GM23338 (cell line): ENCODE data around the gene SLC25A25. TPM values are rescaled to one million over a fixed set of nuclear protein-coding genes. Genes with fewer than 3 reads are reported as not detected.

Source experiments
- ATAC-seq: fragments of 200-7000 bp; cut with Tn5 transposase; 3 replicates; pipeline ENCODE4 v1.9.1; 2020
- DNase-seq: peaks from one replicate; pipeline ENCODE4 v3.0.0-alpha.2; 2015; ENCODE audit warnings: low spot score
- H2AFZ ChIP-seq: fragments of 200-600 bp; sonication (generic); 2 replicates; pipeline ENCODE4 v1.8.0; 2016; ENCODE audit warnings: antibody characterized with exemption, mild to moderate bottlenecking, moderate library complexity
- H3F3A ChIP-seq: fragments of 200-600 bp; sonication (generic); replicated peaks from 2 replicates; pipeline ENCODE4 v1.8.0; 2017; ENCODE audit warnings: antibody characterized with exemption, mixed run types, low read depth
- H3K27ac ChIP-seq: fragments of 200-600 bp; sonication (generic); 2 replicates; pipeline ENCODE4 v1.6.1; 2016; ENCODE audit warnings: low read depth
- H3K27me3 ChIP-seq: fragments of 200-600 bp; sonication (generic); 2 replicates; pipeline ENCODE4 v1.8.0; 2016; ENCODE audit warnings: mild to moderate bottlenecking, mixed run types, moderate library complexity; ENCODE audit not compliant: insufficient read depth
- H3K36me3 ChIP-seq: fragments of 200-600 bp; sonication (generic); 2 replicates; pipeline ENCODE4 v1.8.0; 2016; ENCODE audit warnings: mild to moderate bottlenecking; ENCODE audit not compliant: insufficient read depth
- H3K4me1 ChIP-seq: fragments of 200-600 bp; sonication (generic); 2 replicates; pipeline ENCODE4 v1.8.0; 2016; ENCODE audit warnings: mild to moderate bottlenecking, moderate library complexity; ENCODE audit not compliant: insufficient read depth
- H3K4me2 ChIP-seq: fragments of 200-600 bp; sonication (generic); 2 replicates; pipeline ENCODE4 v1.7.1; 2017; ENCODE audit warnings: mixed run types
- H3K4me3 ChIP-seq: fragments of 200-600 bp; sonication (generic); 2 replicates; pipeline ENCODE4 v1.6.1; 2016; ENCODE audit warnings: mixed run types
- H3K79me2 ChIP-seq: fragments of 200-600 bp; sonication (generic); replicated peaks from 2 replicates; pipeline ENCODE4 v1.8.0; 2017; ENCODE audit warnings: mild to moderate bottlenecking; ENCODE audit not compliant: insufficient read depth
- H3K9me2 ChIP-seq: fragments of 200-600 bp; sonication (generic); 2 replicates; pipeline ENCODE4 v1.8.0; 2017; ENCODE audit not compliant: insufficient read depth
- H4K20me1 ChIP-seq: fragments of 200-600 bp; sonication (generic); replicated peaks from 2 replicates; pipeline ENCODE4 v1.8.0; 2017; ENCODE audit warnings: mild to moderate bottlenecking; ENCODE audit not compliant: insufficient read depth
- H3K27ac Mint-ChIP-seq: 2 replicates; pipeline ENCODE4 v1.8.0; 2020; ENCODE audit warnings: inconsistent platforms, mild to moderate bottlenecking, moderate library complexity, mixed read lengths
- H3K27me3 Mint-ChIP-seq: 3 replicates; pipeline ENCODE4 v1.8.0; 2022; ENCODE audit warnings: low read depth, mild to moderate bottlenecking, moderate library complexity, mixed read lengths, inconsistent platforms; ENCODE audit not compliant: insufficient read depth, poor library complexity
- H3K36me3 Mint-ChIP-seq: 3 replicates; pipeline ENCODE4 v1.8.0; 2021; ENCODE audit warnings: low read depth, mild to moderate bottlenecking, inconsistent platforms, moderate library complexity, mixed read lengths
- H3K4me1 Mint-ChIP-seq: 3 replicates; pipeline ENCODE4 v1.8.0; 2020; ENCODE audit warnings: mild to moderate bottlenecking, inconsistent platforms, mixed read lengths
- H3K4me3 Mint-ChIP-seq: 3 replicates; pipeline ENCODE4 v1.8.0; 2021; ENCODE audit warnings: moderate library complexity, mild to moderate bottlenecking, inconsistent platforms, mixed read lengths
- H3K9me3 Mint-ChIP-seq: 3 replicates; pipeline ENCODE4 v1.8.0; 2020; ENCODE audit warnings: moderate library complexity, mild to moderate bottlenecking, inconsistent platforms, mixed read lengths
- EZH2phosphoT487 ChIP-seq: fragments of 200-600 bp; sonication (generic); IDR thresholded peaks from one replicate; pipeline ENCODE4 v1.8.1; 2018; ENCODE audit warnings: antibody characterized with exemption; ENCODE audit not compliant: unreplicated experiment
- JUNB ChIP-seq: IDR thresholded peaks from one replicate; pipeline ENCODE4 v1.6.1; 2016; ENCODE audit warnings: antibody characterized with exemption; ENCODE audit not compliant: unreplicated experiment
- NANOG ChIP-seq: IDR thresholded peaks from 2 replicates; pipeline ENCODE4 v1.6.1; 2016; ENCODE audit warnings: antibody characterized with exemption, borderline replicate concordance
- POLR2AphosphoS5 ChIP-seq: IDR thresholded peaks from 2 replicates; pipeline ENCODE4 v1.6.1; 2016; ENCODE audit warnings: antibody characterized with exemption, low read depth
- STAT1 ChIP-seq: IDR thresholded peaks from one replicate; pipeline ENCODE4 v1.6.1; 2016; ENCODE audit warnings: antibody characterized with exemption; ENCODE audit not compliant: unreplicated experiment
- ZNF114 ChIP-seq: fragments of 250-450 bp; sonication (Bioruptor Pico); IDR thresholded peaks from 2 replicates; pipeline ENCODE4 v1.5.0; 2020; ENCODE audit warnings: mild to moderate bottlenecking, moderate library complexity
- ZNF331 ChIP-seq: fragments of 250-450 bp; sonication (Bioruptor Pico); IDR thresholded peaks from 2 replicates; pipeline ENCODE4 v1.5.0; 2020; ENCODE audit warnings: low read depth, mild to moderate bottlenecking, moderate library complexity
- polyA plus RNA-seq: library from polyadenylated mRNA; unstranded; fragments of >200 nt; fragmentation: Nextera tagmentation; extraction: Ambion mirVana; gene quantifications from 2 replicates; pipeline ENCODE4 v1.2.1, GENCODE V29; 2016
- total RNA-seq: library from RNA; depleted of rRNA; stranded (reverse); fragments of >200 nt; shearing (Covaris generic); gene quantifications from 2 replicates; pipeline ENCODE4 v1.2.3, GENCODE V29; 2014
- TF ChIP-seq, protein P1 (sequence below), 2 experiments: fragments of 200-600 bp in 1 of 2; sonication (generic) in 1 of 2; conservative IDR thresholded peaks; 2 replicates each; pipeline versions ENCODE4 v1.5.1 to v1.6.1; 2016 to 2017; ENCODE audit warnings: antibody characterized with exemption in 2 of 2, low read depth in 2 of 2, mild to moderate bottlenecking in 2 of 2, moderate library complexity in 1 of 2
- TF ChIP-seq, protein P2 (sequence below): IDR thresholded peaks from one replicate; pipeline ENCODE4 v1.6.1; 2018; ENCODE audit warnings: antibody characterized with exemption; ENCODE audit not compliant: unreplicated experiment

The SLC25A25 gene
- total and polyA plus RNA-seq, 2 experiments from 2014 or later, result 7.1 to 27.0 TPM

DNA sequence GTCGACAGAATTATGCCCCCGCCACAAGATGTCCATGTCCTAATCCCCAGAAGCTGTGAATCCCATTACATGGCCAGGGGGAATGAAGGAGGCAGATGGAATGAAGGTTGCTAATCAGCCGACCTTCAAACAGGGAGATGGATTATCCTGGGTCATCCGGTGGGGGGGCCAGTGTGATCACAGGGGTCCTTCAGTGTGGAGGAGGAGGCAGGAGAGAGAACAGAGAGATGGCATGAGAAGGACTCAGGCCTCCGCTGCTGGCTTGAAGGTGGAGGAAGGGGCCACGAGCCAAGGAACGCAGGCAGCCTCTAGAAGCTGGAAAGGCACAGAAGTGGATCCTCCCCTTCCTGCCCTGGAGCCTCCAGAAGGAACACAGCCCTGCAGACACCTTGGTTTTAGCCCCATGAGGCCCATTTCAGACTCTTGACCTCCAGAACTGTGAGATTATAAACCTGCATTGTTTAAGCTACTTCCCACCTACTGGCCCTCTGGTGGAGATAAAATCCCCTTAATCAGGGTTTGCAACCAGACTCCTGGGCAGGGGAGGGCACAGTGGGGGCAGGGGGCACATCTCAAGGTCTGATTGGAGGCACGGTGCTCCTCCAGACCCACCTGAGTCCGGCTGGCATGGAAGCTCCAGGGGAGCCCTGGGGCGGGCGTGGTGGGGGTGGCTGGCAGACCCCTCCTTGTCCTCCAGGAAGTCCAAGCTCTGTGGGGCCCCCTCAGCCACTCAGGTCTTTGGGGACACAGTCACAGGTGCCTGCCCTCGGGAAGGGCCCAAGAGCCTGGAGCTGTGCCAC, 45.7 kb downstream of the SLC25A25 start:
- peaks cover 10% of the 10 kb centered on the region for H3K27me3 Mint-ChIP-seq
- Histone ChIP-seq H3K36me3 (no peaks in the 10 kb centered on the region), H3K79me2 (no peaks in the 10 kb centered on the region), H4K20me1 (no peaks in the 10 kb centered on the region; the same call in 1 of the 2 replicates), H3K4me2 (no peak overlapping the region), H3F3A (peaks cover 8% of the 10 kb centered on the region; the same call in 1 of the 2 replicates), H3K27ac (no peak overlapping the region), H2AFZ (no peak overlapping the region), H3K27me3 (no peaks in the 10 kb centered on the region), H3K9me2 (no peaks in the 10 kb centered on the region), H3K4me3 (no peak overlapping the region), H3K4me1 (peaks cover 10% of the 10 kb centered on the region; the same call in 1 of the 2 replicates)
- no peaks in the 10 kb centered on the region for H3K9me3 Mint-ChIP-seq
- H3K4me1 Mint-ChIP-seq, result peaks cover 18% of the 10 kb centered on the region
- no peak overlapping the region for H3K27ac Mint-ChIP-seq
- H3K36me3 Mint-ChIP-seq, result peaks cover 21% of the 10 kb centered on the region
- ATAC-seq, result no peak
- H3K4me3 Mint-ChIP-seq, result no peak overlapping the region; the same call in 2 of the 3 replicates
- no peak for DNase-seq
- TF ChIP-seq POLR2AphosphoS5, result no peak
- no peak for TF ChIP-seq ZNF331 (CRISPR knock-in tag)
- TF ChIP-seq STAT1, result no peak
- TF ChIP-seq, protein P1, sequence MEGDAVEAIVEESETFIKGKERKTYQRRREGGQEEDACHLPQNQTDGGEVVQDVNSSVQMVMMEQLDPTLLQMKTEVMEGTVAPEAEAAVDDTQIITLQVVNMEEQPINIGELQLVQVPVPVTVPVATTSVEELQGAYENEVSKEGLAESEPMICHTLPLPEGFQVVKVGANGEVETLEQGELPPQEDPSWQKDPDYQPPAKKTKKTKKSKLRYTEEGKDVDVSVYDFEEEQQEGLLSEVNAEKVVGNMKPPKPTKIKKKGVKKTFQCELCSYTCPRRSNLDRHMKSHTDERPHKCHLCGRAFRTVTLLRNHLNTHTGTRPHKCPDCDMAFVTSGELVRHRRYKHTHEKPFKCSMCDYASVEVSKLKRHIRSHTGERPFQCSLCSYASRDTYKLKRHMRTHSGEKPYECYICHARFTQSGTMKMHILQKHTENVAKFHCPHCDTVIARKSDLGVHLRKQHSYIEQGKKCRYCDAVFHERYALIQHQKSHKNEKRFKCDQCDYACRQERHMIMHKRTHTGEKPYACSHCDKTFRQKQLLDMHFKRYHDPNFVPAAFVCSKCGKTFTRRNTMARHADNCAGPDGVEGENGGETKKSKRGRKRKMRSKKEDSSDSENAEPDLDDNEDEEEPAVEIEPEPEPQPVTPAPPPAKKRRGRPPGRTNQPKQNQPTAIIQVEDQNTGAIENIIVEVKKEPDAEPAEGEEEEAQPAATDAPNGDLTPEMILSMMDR (conservative IDR thresholded peaks at IDR 0.05; ENCODE audit: low read depth in 2 of 2), result no peak
- TF ChIP-seq ZNF114 (CRISPR knock-in tag), result no peak
- TF ChIP-seq NANOG, result no peak
- TF ChIP-seq EZH2phosphoT487, result no peak
- TF ChIP-seq JUNB, result no peak
- TF ChIP-seq, protein P2, sequence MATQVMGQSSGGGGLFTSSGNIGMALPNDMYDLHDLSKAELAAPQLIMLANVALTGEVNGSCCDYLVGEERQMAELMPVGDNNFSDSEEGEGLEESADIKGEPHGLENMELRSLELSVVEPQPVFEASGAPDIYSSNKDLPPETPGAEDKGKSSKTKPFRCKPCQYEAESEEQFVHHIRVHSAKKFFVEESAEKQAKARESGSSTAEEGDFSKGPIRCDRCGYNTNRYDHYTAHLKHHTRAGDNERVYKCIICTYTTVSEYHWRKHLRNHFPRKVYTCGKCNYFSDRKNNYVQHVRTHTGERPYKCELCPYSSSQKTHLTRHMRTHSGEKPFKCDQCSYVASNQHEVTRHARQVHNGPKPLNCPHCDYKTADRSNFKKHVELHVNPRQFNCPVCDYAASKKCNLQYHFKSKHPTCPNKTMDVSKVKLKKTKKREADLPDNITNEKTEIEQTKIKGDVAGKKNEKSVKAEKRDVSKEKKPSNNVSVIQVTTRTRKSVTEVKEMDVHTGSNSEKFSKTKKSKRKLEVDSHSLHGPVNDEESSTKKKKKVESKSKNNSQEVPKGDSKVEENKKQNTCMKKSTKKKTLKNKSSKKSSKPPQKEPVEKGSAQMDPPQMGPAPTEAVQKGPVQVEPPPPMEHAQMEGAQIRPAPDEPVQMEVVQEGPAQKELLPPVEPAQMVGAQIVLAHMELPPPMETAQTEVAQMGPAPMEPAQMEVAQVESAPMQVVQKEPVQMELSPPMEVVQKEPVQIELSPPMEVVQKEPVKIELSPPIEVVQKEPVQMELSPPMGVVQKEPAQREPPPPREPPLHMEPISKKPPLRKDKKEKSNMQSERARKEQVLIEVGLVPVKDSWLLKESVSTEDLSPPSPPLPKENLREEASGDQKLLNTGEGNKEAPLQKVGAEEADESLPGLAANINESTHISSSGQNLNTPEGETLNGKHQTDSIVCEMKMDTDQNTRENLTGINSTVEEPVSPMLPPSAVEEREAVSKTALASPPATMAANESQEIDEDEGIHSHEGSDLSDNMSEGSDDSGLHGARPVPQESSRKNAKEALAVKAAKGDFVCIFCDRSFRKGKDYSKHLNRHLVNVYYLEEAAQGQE, result no peak
